LNCaP clone FGC (cell line): ENCODE measurements around the gene IL17B.

Experiments
- DNase-seq: peaks from one replicate; pipeline ENCODE4 v3.0.0-alpha.2; 2011; ENCODE audit warnings: low read depth
- H3K4me3 ChIP-seq: 2 replicates; pipeline ENCODE4 v1.5.1; 2011; ENCODE audit warnings: mild to moderate bottlenecking, low read depth, low read length, control low read depth
- CTCF ChIP-seq: IDR thresholded peaks from 2 replicates; pipeline ENCODE4 v1.5.1; 2012; ENCODE audit warnings: mild to moderate bottlenecking; ENCODE audit not compliant: control insufficient read depth, insufficient read depth; ENCODE audit errors: extremely low read depth

The IL17B gene

GRCh38 chr5:149423794-149424268 lies 44.7 kb upstream of the IL17B start:
- TF ChIP-seq CTCF: no peak
- no peak for DNase-seq
- H3K4me3 ChIP-seq: no peak overlapping the region

- no peak for DNase-seq
- no peak for TF ChIP-seq CTCF
- H3K4me3 ChIP-seq: no peak overlapping the region
Measured at GRCh38 chr5:149423049-149423793, 44.1 kb upstream of the IL17B start.

- DNase-seq: no peak
- H3K4me3 ChIP-seq: no peak overlapping the region
- no peak for TF ChIP-seq CTCF
Measured at GRCh38 chr5:149422366-149423048, 43.4 kb upstream of the IL17B start.

GRCh38 chr5:149421834-149422233 lies 42.7 kb upstream of the IL17B start:
- DNase-seq: no peak
- H3K4me3 ChIP-seq: no peak overlapping the region
- TF ChIP-seq CTCF: no peak

GRCh38 chr5:149421372-149421685 lies 42.2 kb upstream of the IL17B start:
- TF ChIP-seq CTCF: no peak
- no peak overlapping the region for H3K4me3 ChIP-seq
- no peak for DNase-seq

GRCh38 chr5:149420545-149421371 lies 41.7 kb upstream of the IL17B start:
- TF ChIP-seq CTCF: no peak
- DNase-seq: no peak
- H3K4me3 ChIP-seq: no peak overlapping the region
